ENCODE results near the gene SMIM35.
"Not testable (repeated sequence)": the region's sequence is repeated elsewhere in the genome, so short reads cannot be mapped to it uniquely, and the experiment has no call there.

The SMIM35 gene

GRCh38 chr11:118078911-118079411 lies 7.8 kb downstream of the SMIM35 start:
- no peak for DNase-seq

DNA sequence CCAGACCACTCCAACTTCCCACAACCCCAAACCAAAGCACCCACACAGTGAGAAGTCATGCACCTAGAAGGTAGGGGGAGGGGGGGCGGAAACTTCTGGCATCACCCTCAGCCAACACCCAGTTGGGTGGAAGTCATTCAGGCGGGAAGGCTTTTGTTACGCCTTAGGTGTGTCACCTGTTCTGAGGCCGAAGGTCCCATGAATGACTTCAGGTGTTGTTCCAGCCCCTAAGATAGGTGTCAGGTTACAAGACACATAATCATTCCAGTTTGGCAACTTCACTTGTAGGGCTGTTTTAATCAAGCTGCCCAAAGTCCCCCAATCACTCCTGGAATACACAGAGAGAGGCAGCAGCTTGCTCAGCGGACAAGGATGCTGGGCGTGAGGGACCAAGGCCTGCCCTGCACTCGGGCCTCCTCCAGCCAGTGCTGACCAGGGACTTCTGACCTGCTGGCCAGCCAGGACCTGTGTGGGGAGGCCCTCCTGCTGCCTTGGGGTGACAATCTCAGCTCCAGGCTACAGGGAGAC lies 9.9 kb downstream of the SMIM35 start, which contains the start of gene TMPRSS4:
TSS of gene TMPRSS4 (plus strand) at position 325 of the 528 bp plus-strand sequence. CDS start 225 bp downstream, outside the sequence.
- no peak for DNase-seq

DNA sequence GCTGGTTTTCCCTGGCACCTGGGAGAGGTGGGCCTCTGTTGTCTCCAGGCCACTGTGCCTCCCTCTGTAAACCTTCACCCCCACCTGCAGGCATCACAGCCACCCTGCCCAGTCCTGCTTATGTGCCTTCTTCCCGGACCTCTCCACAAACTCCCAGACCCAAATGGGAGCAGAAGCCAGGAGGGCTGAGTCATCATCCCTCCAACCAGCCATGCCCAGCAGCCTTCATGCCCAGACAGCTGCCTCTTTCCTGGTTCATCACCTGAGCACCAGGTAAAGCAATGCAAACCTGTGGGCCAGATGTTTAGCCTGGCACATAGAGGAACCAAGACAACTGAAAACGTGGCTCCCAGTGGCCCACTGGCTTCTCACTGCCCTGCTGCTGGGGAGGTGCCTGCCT lies 12.0 kb downstream of the SMIM35 start:
- DNase-seq: no peak

DNA sequence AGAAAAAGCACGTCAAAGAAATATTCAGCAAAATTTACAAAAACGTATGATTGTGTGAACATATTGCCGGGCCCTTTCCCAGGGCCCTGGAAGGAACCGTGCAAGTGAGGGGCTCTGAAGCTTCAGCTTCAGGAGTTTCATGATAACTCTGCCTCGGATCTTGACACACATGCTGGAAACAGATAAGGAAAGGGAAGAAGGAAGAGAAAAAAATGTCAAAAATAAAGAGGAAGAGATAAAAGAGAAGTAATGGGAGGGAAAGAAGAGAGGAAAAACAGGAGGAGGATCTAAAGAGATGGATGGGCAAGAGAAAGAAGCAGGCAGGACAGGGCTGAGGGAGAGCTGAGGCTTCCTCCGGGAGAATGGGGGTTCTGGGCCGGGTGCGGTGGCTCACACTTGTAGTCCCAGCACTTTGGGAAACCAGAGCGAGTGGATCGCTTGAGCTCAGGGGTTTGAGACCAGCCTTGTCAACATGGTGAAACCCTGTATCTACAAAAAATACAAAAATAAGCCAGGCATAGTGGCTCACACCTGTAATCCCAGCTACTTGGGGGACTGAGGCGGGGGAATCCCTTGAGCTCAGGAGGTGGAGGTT lies 12.6 kb downstream of the SMIM35 start:
- no peak for DNase-seq

- DNase-seq: no peak
Observed at GRCh38 chr11:118073554-118073953, 13.2 kb downstream of the SMIM35 start.

GRCh38 chr11:118071416-118072030 lies 15.2 kb downstream of the SMIM35 start:
- DNase-seq: no peak

- DNase-seq: no peak
Observed at GRCh38 chr11:118068945-118069612, 17.7 kb downstream of the SMIM35 start.

DNA sequence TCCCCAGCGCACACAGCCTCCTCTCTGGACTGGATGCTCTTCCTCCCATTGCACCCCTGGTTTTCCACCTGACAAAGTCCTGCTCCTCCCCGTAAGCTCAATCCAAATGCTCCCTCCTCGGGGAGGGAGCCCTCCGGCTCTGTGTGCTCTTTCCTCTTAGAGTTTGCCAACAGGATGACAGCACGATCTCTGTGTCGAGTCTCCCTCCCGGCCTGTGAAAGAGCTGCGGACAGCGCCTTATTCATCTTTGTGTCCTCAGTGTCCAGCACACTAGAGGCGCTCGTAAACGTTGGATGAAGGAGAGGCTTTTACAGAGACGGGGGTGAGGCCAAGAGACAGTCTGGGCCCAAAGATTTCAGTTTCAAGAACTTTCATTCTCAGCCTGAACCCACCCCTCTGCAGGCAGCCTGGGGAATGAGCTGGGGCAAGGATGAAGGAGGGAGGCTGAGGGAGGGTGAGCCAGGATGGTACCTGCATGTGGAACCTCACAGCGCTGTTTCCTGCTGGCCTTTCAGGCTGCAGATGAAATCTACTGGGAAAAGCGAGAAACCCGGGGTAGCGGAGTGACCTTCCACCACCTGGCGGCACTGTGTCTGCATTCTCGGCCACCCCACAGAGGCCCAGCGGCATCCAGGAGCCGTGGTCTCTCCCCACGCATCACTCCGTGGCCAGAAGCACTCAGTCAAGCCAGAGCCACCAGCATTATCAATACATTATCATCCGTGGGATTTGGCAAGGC lies 18.4 kb downstream of the SMIM35 start:
- no peak for DNase-seq

DNA sequence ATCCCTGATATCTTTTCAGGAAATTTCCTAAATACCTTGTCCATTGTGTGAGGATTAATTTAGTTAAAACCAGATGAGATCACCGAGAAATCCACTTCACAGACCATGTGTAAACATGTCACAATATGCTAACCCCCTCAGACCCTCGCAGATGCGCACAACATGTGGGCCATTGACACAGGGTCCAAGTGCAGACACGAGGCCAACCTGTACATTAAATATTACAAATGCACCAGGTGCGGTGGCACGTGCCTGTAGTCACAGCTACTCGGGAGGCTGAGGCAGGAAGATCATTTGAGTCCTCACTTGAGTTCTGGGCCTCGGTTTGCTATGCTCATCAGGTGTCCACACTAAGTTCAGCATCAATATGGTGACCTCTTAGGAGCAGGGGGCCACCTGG lies 19.8 kb downstream of the SMIM35 start:
- DNase-seq: no peak

- DNase-seq: no peak
Observed at GRCh38 chr11:118065384-118065783, 21.4 kb downstream of the SMIM35 start.

DNA sequence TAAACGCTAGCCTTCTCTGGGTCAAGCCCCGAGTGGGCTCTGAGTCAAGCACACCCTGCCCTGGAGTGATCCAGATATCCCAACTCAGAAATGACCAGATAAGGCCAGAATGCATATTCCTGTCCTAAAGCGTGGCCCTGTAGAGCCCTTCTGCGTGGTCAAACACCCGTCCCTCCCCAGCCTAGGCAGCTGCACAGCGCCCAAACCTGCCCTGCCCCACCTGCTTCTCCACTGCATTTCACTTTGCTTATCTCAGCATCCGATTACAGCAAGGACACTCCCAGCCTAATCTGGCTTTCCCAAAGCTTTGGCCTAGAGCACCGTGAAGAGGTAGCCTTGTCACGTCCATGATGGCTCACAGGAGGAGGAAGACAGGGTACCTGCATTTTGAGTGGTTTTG lies 21.8 kb downstream of the SMIM35 start:
- no peak for DNase-seq

- not testable (repeated sequence) for DNase-seq
Observed at GRCh38 chr11:118062631-118063030, 24.1 kb downstream of the SMIM35 start.

DNA sequence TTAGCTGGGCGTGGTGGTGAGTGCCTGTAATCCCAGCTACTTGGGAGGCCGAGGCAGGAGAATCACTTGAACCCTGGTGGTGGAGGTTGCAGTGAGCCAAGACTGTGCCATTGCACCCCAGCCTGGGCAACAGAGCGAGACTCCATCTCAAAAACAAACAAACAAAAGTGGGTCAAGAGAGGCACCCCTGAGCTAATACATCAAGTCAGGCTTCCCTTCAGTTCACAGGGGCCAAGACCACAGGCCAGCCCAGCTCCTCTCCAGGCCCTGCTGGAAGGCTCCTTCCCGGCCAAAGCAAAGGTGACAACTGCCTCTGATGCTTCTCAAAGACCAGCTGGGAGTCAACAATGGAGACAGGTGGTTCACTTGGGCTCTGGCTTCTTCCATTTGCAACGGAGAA lies 24.6 kb downstream of the SMIM35 start:
- DNase-seq: not testable (repeated sequence)

DNA sequence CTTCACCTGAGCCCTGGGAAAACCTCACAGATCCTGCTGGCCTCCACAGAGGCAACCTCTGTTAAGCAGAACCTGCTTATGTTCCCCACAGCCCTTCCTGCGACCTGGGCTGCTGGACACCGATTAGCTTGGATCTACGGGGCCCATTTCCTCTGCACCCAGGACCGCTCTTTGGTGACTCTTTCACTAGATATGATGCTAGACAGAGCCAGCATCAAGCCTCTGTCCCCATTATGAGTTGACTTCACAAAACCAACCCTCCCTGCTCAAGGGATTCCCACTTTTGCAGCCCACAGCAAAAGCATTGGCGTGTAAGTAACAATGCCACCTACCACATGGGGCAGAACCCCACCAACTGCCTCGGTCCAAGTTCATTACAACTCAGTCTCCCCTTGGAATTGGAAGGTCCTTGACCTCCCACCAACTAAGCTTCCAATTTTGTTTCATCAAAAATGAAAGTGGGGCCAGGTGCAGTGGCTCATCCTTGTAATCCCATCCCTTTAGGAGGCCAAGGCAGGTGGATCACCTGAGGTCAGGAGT lies 25.1 kb downstream of the SMIM35 start:
- no peak for DNase-seq

DNA sequence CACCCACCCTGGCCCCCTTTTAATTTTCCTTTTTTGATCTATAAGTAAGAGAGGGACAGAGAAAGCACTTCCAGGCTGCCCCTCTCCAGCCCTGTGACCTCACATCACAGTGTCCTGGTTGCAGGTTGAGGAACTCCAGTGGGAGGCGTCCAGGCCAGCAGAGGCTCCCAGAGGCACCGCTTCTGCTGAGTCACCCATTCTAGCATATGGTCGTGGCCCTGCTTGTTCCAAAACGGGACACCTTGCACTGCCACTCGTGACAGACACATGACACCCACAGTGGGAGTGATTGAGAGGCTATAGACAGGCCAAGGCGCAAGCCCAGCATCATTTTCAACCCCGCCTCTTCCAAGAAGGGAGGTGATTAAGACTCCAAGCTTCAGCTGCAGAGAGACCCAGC lies 25.9 kb downstream of the SMIM35 start:
- no peak for DNase-seq

DNA sequence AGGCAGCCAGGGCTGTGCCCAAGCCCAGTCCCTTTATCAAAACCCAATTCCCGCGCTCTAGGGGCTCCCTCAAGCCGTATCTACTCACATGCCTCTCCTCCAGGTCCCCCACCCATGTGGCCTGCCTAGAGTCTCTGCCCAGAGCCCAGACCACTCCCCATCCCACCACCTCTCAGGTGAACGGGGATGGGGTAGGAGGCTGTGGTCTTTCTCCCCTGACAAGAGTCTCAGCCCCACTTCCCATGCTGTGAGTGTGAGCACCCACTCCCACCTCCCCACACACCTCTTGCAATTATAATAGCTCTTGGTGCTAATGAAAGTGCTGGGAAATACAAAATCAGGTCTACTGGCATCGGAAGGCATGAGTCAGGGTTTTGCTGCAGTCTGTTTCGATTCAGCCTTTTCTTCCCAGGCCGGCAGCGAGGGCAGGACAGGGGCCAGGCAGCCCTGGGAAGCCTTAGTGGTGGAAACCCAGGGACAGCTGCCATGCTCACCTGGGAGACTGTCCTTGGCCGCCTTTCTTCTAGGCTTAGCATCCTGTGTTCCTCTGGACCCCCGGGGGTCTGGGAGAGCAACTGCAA lies 26.6 kb downstream of the SMIM35 start:
- no peak for DNase-seq

- no peak for DNase-seq
Observed at GRCh38 chr11:118059246-118059940, 27.4 kb downstream of the SMIM35 start.

DNA sequence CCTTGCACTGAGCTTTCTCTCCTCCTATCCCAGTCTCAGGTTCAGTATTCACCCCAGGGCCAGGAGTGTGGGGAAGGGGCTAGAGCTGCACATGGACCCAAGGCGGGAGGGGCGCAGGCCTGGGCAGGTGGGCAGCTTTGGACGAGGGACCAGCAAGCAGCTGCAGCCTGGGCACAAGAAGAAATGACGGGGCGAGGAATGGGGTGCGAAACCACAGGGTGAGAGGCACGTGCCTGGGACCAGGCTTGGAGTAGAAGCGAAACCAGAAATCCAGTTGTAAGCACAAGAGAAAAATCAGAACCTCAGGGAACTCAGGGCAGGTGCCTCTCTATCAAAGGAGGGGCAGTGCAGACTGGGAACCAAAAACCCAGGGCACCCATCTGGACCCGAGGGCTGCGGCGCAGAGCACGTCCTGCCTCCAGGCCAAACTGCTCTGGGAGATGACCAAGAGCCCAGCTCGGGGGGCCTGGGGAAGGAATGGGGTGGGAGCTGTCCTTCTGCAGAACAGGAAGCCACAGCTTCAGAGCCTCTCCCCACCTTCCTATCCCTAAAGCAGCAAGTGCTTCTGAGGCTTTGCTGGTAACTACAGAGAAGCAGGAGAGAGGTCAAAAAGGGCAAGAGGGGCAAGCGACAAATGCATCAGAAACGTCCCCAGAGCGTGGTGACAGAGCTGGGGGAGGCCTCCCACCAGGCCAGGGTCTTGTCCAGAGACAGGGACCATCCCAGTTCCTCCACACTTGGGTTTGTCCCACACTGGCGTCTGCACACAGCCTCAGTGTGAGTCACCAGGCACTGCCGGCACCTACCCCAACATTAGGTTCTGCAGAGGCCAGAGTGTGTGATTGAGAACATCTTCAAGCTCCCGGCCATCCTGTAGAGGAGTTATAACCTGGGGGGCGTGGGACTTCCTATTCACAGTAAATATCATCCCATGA lies 28.2 kb downstream of the SMIM35 start:
- DNase-seq: no peak

GRCh38 chr11:118057251-118058145 lies 29.3 kb downstream of the SMIM35 start:
- DNase-seq: no peak

- DNase-seq: no peak
Observed at GRCh38 chr11:118056806-118057205, 30.0 kb downstream of the SMIM35 start.

Measured in NCI-H446 (cell line).